ENCODE data around the gene BRF1.

GRCh38 chr14:105251920-105252319, 48.9 kb downstream of the BRF1 start:
- TF ChIP-seq POLR2A (IDR thresholded peaks at IDR 0.05) (no peak), CTCF (IDR thresholded peaks at IDR 0.05) (no peak)

All from right lobe of liver (tissue), 4 donors.